ENCODE results near the gene CMSS1.

GRCh38 chr3:100149130-100149529 lies 331.5 kb downstream of the CMSS1 start:
- TF ChIP-seq CTCF (IDR thresholded peaks at IDR 0.05; ENCODE audit: low read length), result no peak
- no peak for TF ChIP-seq EZH2 (optimal IDR thresholded peaks at IDR 0.05; ENCODE audit: low read depth, low read length)

Measured in MM.1S (cell line).